Body of pancreas (tissue), 4 donors: ENCODE data around the gene ALDH9A1.

Source experiments
- POLR2A ChIP-seq, 3 donors: fragments of 450-650 bp; IDR thresholded peaks; one replicate each; pipeline ENCODE4 v1.6.1; 2016; ENCODE audit warnings: antibody characterized with exemption in 3 of 3, mild to moderate bottlenecking in 2 of 3
- TF ChIP-seq, protein P1 (sequence below), 7 experiments: fragments of 450-650 bp in 4 of 7; fragments of 200-600 bp in 3 of 7; sonication (generic) in 3 of 7; IDR thresholded peaks; one replicate each; pipeline ENCODE4 v1.5.1; 2016 to 2019; ENCODE audit warnings: antibody characterized with exemption in 7 of 7

DNA sequence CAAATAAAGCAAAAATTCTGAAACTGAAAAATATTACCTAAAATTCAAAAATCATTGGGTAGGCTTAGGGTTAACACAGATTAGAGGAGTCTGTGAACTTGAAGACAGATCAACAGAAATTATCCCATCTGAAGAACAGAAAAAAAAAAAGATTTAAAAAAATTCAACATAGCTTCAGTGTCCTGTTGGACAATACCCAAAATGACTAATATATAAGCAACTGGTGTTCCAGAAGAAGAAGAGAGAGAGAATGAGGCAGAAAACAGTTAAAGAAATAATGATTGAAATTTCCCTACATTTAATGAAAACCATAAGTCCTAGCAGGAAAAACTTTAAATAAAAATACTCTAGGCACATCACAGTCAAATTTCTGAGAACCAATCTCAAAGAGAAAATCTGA, 38.8 kb upstream of the ALDH9A1 start:
- TF ChIP-seq, protein P1, sequence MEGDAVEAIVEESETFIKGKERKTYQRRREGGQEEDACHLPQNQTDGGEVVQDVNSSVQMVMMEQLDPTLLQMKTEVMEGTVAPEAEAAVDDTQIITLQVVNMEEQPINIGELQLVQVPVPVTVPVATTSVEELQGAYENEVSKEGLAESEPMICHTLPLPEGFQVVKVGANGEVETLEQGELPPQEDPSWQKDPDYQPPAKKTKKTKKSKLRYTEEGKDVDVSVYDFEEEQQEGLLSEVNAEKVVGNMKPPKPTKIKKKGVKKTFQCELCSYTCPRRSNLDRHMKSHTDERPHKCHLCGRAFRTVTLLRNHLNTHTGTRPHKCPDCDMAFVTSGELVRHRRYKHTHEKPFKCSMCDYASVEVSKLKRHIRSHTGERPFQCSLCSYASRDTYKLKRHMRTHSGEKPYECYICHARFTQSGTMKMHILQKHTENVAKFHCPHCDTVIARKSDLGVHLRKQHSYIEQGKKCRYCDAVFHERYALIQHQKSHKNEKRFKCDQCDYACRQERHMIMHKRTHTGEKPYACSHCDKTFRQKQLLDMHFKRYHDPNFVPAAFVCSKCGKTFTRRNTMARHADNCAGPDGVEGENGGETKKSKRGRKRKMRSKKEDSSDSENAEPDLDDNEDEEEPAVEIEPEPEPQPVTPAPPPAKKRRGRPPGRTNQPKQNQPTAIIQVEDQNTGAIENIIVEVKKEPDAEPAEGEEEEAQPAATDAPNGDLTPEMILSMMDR (IDR thresholded peaks at IDR 0.05): no peak
- TF ChIP-seq POLR2A (IDR thresholded peaks at IDR 0.05): no peak
